Ishikawa (cell line): ENCODE data around the gene HRK.

ENCODE experiments used
- CEBPB ChIP-seq: IDR thresholded peaks from 2 replicates; pipeline ENCODE4 v1.6.1; 2012
- CREB1 ChIP-seq: IDR thresholded peaks from 2 replicates; pipeline ENCODE4 v1.6.1; 2012; ENCODE audit warnings: low read depth
- EGR1 ChIP-seq: IDR thresholded peaks from 2 replicates; pipeline ENCODE4 v1.6.1; 2012
- EP300 ChIP-seq: IDR thresholded peaks from 2 replicates; pipeline ENCODE4 v1.6.1; 2012; ENCODE audit warnings: borderline replicate concordance
- RAD21 ChIP-seq: IDR thresholded peaks from 2 replicates; pipeline ENCODE4 v1.6.1; 2012; ENCODE audit warnings: low read depth
- TAF1 ChIP-seq: IDR thresholded peaks from 2 replicates; pipeline ENCODE4 v1.6.1; 2012; ENCODE audit warnings: low read depth, mild to moderate bottlenecking
- TEAD4 ChIP-seq: IDR thresholded peaks from 2 replicates; pipeline ENCODE4 v1.6.1; 2012
- ZBTB7A ChIP-seq: IDR thresholded peaks from 2 replicates; pipeline ENCODE4 v1.6.1; 2012; ENCODE audit warnings: low read depth
- TF ChIP-seq, protein P1 (sequence below): IDR thresholded peaks from 2 replicates; pipeline ENCODE4 v1.6.1; 2012
- TF ChIP-seq, protein P2 (sequence below): IDR thresholded peaks from 2 replicates; pipeline ENCODE4 v1.6.1; 2012; ENCODE audit warnings: low read depth, mild to moderate bottlenecking

GRCh38 chr12:116861320-116861719 lies 19.9 kb downstream of the HRK start:
- TF ChIP-seq EGR1 (no peak), TEAD4 (no peak), ZBTB7A (no peak), EP300 (no peak), CREB1 (no peak), RAD21 (no peak), TAF1 (no peak), CEBPB (no peak)
- TF ChIP-seq, protein P1, sequence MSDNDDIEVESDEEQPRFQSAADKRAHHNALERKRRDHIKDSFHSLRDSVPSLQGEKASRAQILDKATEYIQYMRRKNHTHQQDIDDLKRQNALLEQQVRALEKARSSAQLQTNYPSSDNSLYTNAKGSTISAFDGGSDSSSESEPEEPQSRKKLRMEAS = no peak
- TF ChIP-seq, protein P2, sequence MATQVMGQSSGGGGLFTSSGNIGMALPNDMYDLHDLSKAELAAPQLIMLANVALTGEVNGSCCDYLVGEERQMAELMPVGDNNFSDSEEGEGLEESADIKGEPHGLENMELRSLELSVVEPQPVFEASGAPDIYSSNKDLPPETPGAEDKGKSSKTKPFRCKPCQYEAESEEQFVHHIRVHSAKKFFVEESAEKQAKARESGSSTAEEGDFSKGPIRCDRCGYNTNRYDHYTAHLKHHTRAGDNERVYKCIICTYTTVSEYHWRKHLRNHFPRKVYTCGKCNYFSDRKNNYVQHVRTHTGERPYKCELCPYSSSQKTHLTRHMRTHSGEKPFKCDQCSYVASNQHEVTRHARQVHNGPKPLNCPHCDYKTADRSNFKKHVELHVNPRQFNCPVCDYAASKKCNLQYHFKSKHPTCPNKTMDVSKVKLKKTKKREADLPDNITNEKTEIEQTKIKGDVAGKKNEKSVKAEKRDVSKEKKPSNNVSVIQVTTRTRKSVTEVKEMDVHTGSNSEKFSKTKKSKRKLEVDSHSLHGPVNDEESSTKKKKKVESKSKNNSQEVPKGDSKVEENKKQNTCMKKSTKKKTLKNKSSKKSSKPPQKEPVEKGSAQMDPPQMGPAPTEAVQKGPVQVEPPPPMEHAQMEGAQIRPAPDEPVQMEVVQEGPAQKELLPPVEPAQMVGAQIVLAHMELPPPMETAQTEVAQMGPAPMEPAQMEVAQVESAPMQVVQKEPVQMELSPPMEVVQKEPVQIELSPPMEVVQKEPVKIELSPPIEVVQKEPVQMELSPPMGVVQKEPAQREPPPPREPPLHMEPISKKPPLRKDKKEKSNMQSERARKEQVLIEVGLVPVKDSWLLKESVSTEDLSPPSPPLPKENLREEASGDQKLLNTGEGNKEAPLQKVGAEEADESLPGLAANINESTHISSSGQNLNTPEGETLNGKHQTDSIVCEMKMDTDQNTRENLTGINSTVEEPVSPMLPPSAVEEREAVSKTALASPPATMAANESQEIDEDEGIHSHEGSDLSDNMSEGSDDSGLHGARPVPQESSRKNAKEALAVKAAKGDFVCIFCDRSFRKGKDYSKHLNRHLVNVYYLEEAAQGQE = no peak
